Gastrocnemius medialis (tissue), 4 donors: ENCODE measurements around the gene ZNF487.
A peak's percentile ranks its signal among the peaks of the same experiment; 100 is the strongest.

ENCODE experiments used
- POLR2A ChIP-seq, 2 donors: fragments of 450-650 bp; IDR thresholded peaks; one replicate each; pipeline ENCODE4 v1.6.1; 2017; ENCODE audit warnings: antibody characterized with exemption in 2 of 2, mild to moderate bottlenecking in 2 of 2, moderate library complexity in 2 of 2
- TF ChIP-seq, protein P1 (sequence below), 5 experiments: fragments of 450-650 bp in 3 of 5; fragments of 200-600 bp in 2 of 5; sonication (generic) in 2 of 5; IDR thresholded peaks in 4 of 5; conservative IDR thresholded peaks in 1 of 5; 1 replicate in 4 of 5; 2 replicates in 1 of 5; pipeline ENCODE4 v1.5.1; 2016 to 2019; ENCODE audit warnings: antibody characterized with exemption in 5 of 5, mild to moderate bottlenecking in 3 of 5, moderate library complexity in 3 of 5

DNA sequence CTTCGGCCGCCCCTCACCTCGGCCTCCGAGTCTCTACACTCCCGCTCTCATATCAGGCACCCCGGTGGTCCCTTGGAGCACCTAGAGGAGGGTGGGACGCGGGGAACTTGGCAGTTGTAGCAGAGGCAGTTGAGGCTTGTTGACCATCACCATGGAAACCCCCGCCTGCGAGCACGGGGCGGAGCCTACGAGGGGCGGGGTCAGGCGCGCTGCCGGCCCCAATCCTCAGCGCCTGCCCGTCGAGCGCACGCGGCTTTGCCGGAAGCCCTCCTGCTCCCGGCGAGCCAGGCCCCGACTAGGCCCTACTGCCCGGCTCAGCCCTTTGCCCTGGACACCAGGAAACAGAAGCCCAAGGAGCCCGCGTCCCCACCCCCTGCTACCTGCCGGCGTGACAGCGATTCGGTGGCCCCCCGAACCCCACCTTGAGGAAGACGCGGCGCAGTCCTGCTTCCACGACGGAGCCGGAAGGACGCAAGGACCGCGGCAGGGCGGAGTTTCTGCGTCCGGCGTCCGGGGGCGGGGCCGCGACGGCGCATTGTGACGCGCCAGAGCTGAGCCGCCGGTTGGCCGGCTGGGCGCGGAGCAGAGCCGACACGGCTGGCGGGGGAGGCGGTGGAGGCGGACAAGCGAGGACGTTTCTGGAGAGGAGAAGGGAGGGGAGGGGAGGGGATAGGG lies 28.1 kb upstream of the ZNF487 start, which contains the start of gene HNRNPF:
- TF ChIP-seq POLR2A (IDR thresholded peaks at IDR 0.05), result peak; percentile 97 to 98
- TF ChIP-seq, protein P1, sequence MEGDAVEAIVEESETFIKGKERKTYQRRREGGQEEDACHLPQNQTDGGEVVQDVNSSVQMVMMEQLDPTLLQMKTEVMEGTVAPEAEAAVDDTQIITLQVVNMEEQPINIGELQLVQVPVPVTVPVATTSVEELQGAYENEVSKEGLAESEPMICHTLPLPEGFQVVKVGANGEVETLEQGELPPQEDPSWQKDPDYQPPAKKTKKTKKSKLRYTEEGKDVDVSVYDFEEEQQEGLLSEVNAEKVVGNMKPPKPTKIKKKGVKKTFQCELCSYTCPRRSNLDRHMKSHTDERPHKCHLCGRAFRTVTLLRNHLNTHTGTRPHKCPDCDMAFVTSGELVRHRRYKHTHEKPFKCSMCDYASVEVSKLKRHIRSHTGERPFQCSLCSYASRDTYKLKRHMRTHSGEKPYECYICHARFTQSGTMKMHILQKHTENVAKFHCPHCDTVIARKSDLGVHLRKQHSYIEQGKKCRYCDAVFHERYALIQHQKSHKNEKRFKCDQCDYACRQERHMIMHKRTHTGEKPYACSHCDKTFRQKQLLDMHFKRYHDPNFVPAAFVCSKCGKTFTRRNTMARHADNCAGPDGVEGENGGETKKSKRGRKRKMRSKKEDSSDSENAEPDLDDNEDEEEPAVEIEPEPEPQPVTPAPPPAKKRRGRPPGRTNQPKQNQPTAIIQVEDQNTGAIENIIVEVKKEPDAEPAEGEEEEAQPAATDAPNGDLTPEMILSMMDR (IDR thresholded peaks at IDR 0.05 in 4 of 5, conservative IDR thresholded peaks at IDR 0.05 in 1 of 5), result no peak
